Measurements from ENCODE around the gene CTXND2.
A peak's percentile ranks its signal among the peaks of the same experiment; 100 is the strongest.
"Not testable (repeated sequence)": the region's sequence is repeated elsewhere in the genome, so short reads cannot be mapped to it uniquely, and the experiment has no call there.

CTXND2 gene

GRCh38 chr1:150893336-150893913, 6.5 kb downstream of the CTXND2 start:
- DNase-seq = no peak

- DNase-seq = no peak
Observed at GRCh38 chr1:150895618-150896017, 8.7 kb downstream of the CTXND2 start.

GRCh38 chr1:150899795-150900194, 12.9 kb downstream of the CTXND2 start:
- DNase-seq = not testable (repeated sequence)

GRCh38 chr1:150902346-150902745, 15.4 kb downstream of the CTXND2 start:
- no peak for DNase-seq

- no peak for DNase-seq
Observed at GRCh38 chr1:150902751-150903150, 15.8 kb downstream of the CTXND2 start.

GRCh38 chr1:150905301-150905700, 18.4 kb downstream of the CTXND2 start:
- no peak for DNase-seq

GRCh38 chr1:150906329-150906728, 19.4 kb downstream of the CTXND2 start:
- DNase-seq = no peak

- DNase-seq = no peak
Observed at GRCh38 chr1:150906813-150907212, 19.9 kb downstream of the CTXND2 start.

GRCh38 chr1:150909585-150910180, 22.7 kb downstream of the CTXND2 start:
- no peak for DNase-seq

- no peak for DNase-seq
Observed at GRCh38 chr1:150912623-150913022, 25.7 kb downstream of the CTXND2 start.

- no peak for DNase-seq
Observed at GRCh38 chr1:150917387-150917786, 30.5 kb downstream of the CTXND2 start.

- DNase-seq = peak; percentile 46
Observed at GRCh38 chr1:150922519-150922975, 35.6 kb downstream of the CTXND2 start.

- no peak for DNase-seq
Observed at GRCh38 chr1:150925080-150925479, 38.1 kb downstream of the CTXND2 start.

- DNase-seq = peak; percentile 97
Observed at GRCh38 chr1:150926097-150926741, 39.3 kb downstream of the CTXND2 start, which contains the start of gene SETDB1. TSS of gene SETDB1 (plus strand) at chr1:150926363. CDS start at chr1:150927715, 1,352 bp downstream.

GRCh38 chr1:150927624-150928023, 40.7 kb downstream of the CTXND2 start:
- DNase-seq = no peak

GRCh38 chr1:150928286-150928685, 41.4 kb downstream of the CTXND2 start:
- DNase-seq = no peak

- DNase-seq = not testable (repeated sequence)
Observed at GRCh38 chr1:150928775-150929174, 41.8 kb downstream of the CTXND2 start.

- no peak for DNase-seq
Observed at GRCh38 chr1:150931773-150932172, 44.8 kb downstream of the CTXND2 start.

GRCh38 chr1:150944856-150945255, 57.9 kb downstream of the CTXND2 start:
- no peak for DNase-seq

GRCh38 chr1:150954708-150955107, 67.8 kb downstream of the CTXND2 start:
- no peak for DNase-seq

GRCh38 chr1:150955280-150955679, 68.3 kb downstream of the CTXND2 start:
- DNase-seq = no peak

- DNase-seq = no peak
Observed at GRCh38 chr1:150957666-150958065, 70.7 kb downstream of the CTXND2 start.

- DNase-seq = no peak
Observed at GRCh38 chr1:150960646-150961045, 73.7 kb downstream of the CTXND2 start.

- DNase-seq = no peak
Observed at GRCh38 chr1:150961756-150962155, 74.8 kb downstream of the CTXND2 start.
